A549 (cell line): ENCODE measurements around the gene GSDMA.

Source experiments
- ATOH8 ChIP-seq: fragments of 250-450 bp; sonication (Bioruptor Pico); IDR thresholded peaks from 2 replicates; pipeline ENCODE4 v1.5.0; 2020; ENCODE audit warnings: low read depth, mild to moderate bottlenecking, moderate library complexity
- CEBPB ChIP-seq, 2 experiments: fragments of >200 bp in 1 of 2; sonication (Bioruptor Twin) in 1 of 2; formaldehyde crosslinking in 1 of 2; IDR thresholded peaks; 2 replicates each; pipeline ENCODE4 v1.6.1; 2012 to 2016
- CHD4 ChIP-seq: fragments of 200-600 bp; sonication (generic); IDR thresholded peaks from 2 replicates; pipeline ENCODE4 v1.6.1; 2016; ENCODE audit warnings: antibody characterized with exemption, mild to moderate bottlenecking, borderline replicate concordance
- CTCF ChIP-seq: fragments of >200 bp; sonication (Bioruptor Twin); formaldehyde crosslinking; IDR thresholded peaks from 3 replicates; pipeline ENCODE4 v1.5.1; 2016
- ELK1 ChIP-seq: fragments of 150-350 bp; IDR thresholded peaks from 2 replicates; pipeline ENCODE4 v1.6.1; 2014; ENCODE audit warnings: low read depth, mild to moderate bottlenecking, low read length
- EP300 ChIP-seq, 2 experiments: fragments of >200 bp; sonication (Bioruptor Twin); formaldehyde crosslinking; IDR thresholded peaks; 2 replicates in 1 of 2; 3 replicates in 1 of 2; pipeline ENCODE4 v1.6.1; 2016 to 2017
- ESRRA ChIP-seq: fragments of 150-350 bp; IDR thresholded peaks from 2 replicates; pipeline ENCODE4 v1.6.1; 2014; ENCODE audit warnings: mild to moderate bottlenecking, low read length, borderline replicate concordance
- HMGXB4 ChIP-seq: fragments of 250-450 bp; sonication (Bioruptor Pico); IDR thresholded peaks from 2 replicates; pipeline ENCODE4 v1.5.0; 2021; ENCODE audit warnings: mild to moderate bottlenecking, moderate library complexity, borderline replicate concordance
- HOXA7 ChIP-seq: fragments of 250-450 bp; sonication (Bioruptor Pico); IDR thresholded peaks from 2 replicates; pipeline ENCODE4 v1.5.0; 2020; ENCODE audit warnings: mild to moderate bottlenecking, moderate library complexity
- MAZ ChIP-seq: fragments of 150-350 bp; IDR thresholded peaks from 2 replicates; pipeline ENCODE4 v1.6.1; 2014; ENCODE audit warnings: antibody characterized with exemption, low read depth, low read length, borderline replicate concordance
- POLR2A ChIP-seq: IDR thresholded peaks from 2 replicates; pipeline ENCODE4 v1.6.1; 2012; ENCODE audit warnings: mild to moderate bottlenecking, low read length
- RAD21 ChIP-seq, 2 experiments: fragments of >200 bp in 1 of 2; sonication (Bioruptor Twin) in 1 of 2; formaldehyde crosslinking in 1 of 2; IDR thresholded peaks in 1 of 2; conservative IDR thresholded peaks in 1 of 2; 2 replicates in 1 of 2; 3 replicates in 1 of 2; pipeline ENCODE4 v1.6.1; 2012 to 2018; ENCODE audit warnings: inconsistent platforms in 1 of 2
- REST ChIP-seq: fragments of 200-600 bp; sonication (generic); IDR thresholded peaks from 2 replicates; pipeline ENCODE4 v1.6.1; 2016; ENCODE audit warnings: antibody characterized with exemption, mild to moderate bottlenecking, moderate library complexity
- SMC3 ChIP-seq: fragments of >200 bp; sonication (Bioruptor Twin); formaldehyde crosslinking; IDR thresholded peaks from 3 replicates; pipeline ENCODE4 v1.6.1; 2018; ENCODE audit warnings: inconsistent platforms

- TF ChIP-seq EP300 (IDR thresholded peaks at IDR 0.05) (no peak), CTCF (peak; percentile 96), POLR2A (no peak), HOXA7 (CRISPR knock-in tag) (no peak), REST (no peak), SMC3 (peak; percentile 82), HMGXB4 (CRISPR knock-in tag) (no peak), ESRRA (no peak), MAZ (no peak), ELK1 (no peak), ATOH8 (CRISPR knock-in tag) (no peak), RAD21 (conservative IDR thresholded peaks at IDR 0.05 in 1 of 2, IDR thresholded peaks at IDR 0.05 in 1 of 2) (peak; percentile 77 to 79), CHD4 (no peak), CEBPB (IDR thresholded peaks at IDR 0.05) (no peak)
These were observed 64.2 kb downstream of the GSDMA start for GRCh38 chr17:40026816-40027613.
